Fibroblast of skin of right quadriceps (primary cell): Measurements from ENCODE around the gene PACS1.
"Not testable (repeated sequence)": the region's sequence is repeated elsewhere in the genome, so short reads cannot be mapped to it uniquely, and the experiment has no call there.

ENCODE experiments used
- DNase-seq: peaks from one replicate; pipeline ENCODE4 v3.0.0-alpha.2; 2013

Gene PACS1

GRCh38 chr11:66112601-66113499 is 42.8 kb downstream of the PACS1 start:
- peak; percentile 93 for DNase-seq

GRCh38 chr11:66114957-66115356 is 44.9 kb downstream of the PACS1 start:
- not testable (repeated sequence) for DNase-seq

- peak; percentile 28 for DNase-seq
These were observed 45.7 kb downstream of the PACS1 start for GRCh38 chr11:66115638-66116301.

GRCh38 chr11:66116576-66117361 is 46.7 kb downstream of the PACS1 start:
- no peak for DNase-seq

- DNase-seq, result no peak
These were observed 48.8 kb downstream of the PACS1 start for GRCh38 chr11:66118847-66119246.

- peak; percentile 76 for DNase-seq
These were observed 49.5 kb downstream of the PACS1 start for GRCh38 chr11:66119348-66120133.

- DNase-seq, result no peak
These were observed 51.4 kb downstream of the PACS1 start for GRCh38 chr11:66121466-66121865.

GRCh38 chr11:66123902-66124301 is 53.8 kb downstream of the PACS1 start:
- no peak for DNase-seq

GRCh38 chr11:66124564-66124963 is 54.5 kb downstream of the PACS1 start:
- DNase-seq, result peak; percentile 45

- no peak for DNase-seq
These were observed 56.0 kb downstream of the PACS1 start for GRCh38 chr11:66126064-66126463.

GRCh38 chr11:66126808-66127555 is 56.9 kb downstream of the PACS1 start:
- DNase-seq, result peak; percentile 73

- no peak for DNase-seq
These were observed 60.9 kb downstream of the PACS1 start for GRCh38 chr11:66130978-66131377.

GRCh38 chr11:66131937-66132632 is 62.0 kb downstream of the PACS1 start:
- DNase-seq, result no peak

- no peak for DNase-seq
These were observed 63.2 kb downstream of the PACS1 start for GRCh38 chr11:66133216-66133775.

- DNase-seq, result peak; percentile 31
These were observed 66.7 kb downstream of the PACS1 start for GRCh38 chr11:66136752-66137123.

- no peak for DNase-seq
These were observed 69.8 kb downstream of the PACS1 start for GRCh38 chr11:66139817-66140404.

- peak; percentile 39 for DNase-seq
These were observed 72.5 kb downstream of the PACS1 start for GRCh38 chr11:66142370-66143263.

- DNase-seq, result no peak
These were observed 73.1 kb downstream of the PACS1 start for GRCh38 chr11:66143264-66143566.

GRCh38 chr11:66143996-66144678 is 74.1 kb downstream of the PACS1 start:
- no peak for DNase-seq
